TTC549 (cell line): Measurements from ENCODE around the gene SMLR1.
A peak's percentile ranks its signal among the peaks of the same experiment; 100 is the strongest.

Experiments
- FAIRE-seq: peaks from 2 replicates; lab custom pipeline; 2012; peaks lifted over from hg19 to GRCh38; lab: Jason Lieb, UNC

SMLR1 gene

GRCh38 chr6:130825772-130826441 is 1.3 kb upstream of the SMLR1 start:
- no peak for FAIRE-seq

GRCh38 chr6:130826442-130827246 is 562 bp upstream of the SMLR1 start:
- FAIRE-seq, result no peak

GRCh38 chr6:130829333-130829910 is 2.2 kb downstream of the SMLR1 start:
- FAIRE-seq, result no peak

- FAIRE-seq, result no peak
Observed at GRCh38 chr6:130831607-130832006, 4.4 kb downstream of the SMLR1 start.

- no peak for FAIRE-seq
Observed at GRCh38 chr6:130833569-130833968, 6.4 kb downstream of the SMLR1 start.

GRCh38 chr6:130834482-130835251 is 7.5 kb downstream of the SMLR1 start:
- no peak for FAIRE-seq

- no peak for FAIRE-seq
Observed at GRCh38 chr6:130836055-130836640, 8.9 kb downstream of the SMLR1 start.

- FAIRE-seq, result no peak
Observed at GRCh38 chr6:130837067-130837466, 9.9 kb downstream of the SMLR1 start.

GRCh38 chr6:130838250-130838860 is 11.1 kb downstream of the SMLR1 start:
- no peak for FAIRE-seq

- FAIRE-seq, result no peak
Observed at GRCh38 chr6:130838951-130839350, 11.7 kb downstream of the SMLR1 start.

GRCh38 chr6:130839379-130839778 is 12.2 kb downstream of the SMLR1 start:
- FAIRE-seq, result no peak

- no peak for FAIRE-seq
Observed at GRCh38 chr6:130840050-130840449, 12.8 kb downstream of the SMLR1 start.

GRCh38 chr6:130841128-130841728 is 14.0 kb downstream of the SMLR1 start:
- FAIRE-seq, result no peak

GRCh38 chr6:130843575-130844320 is 16.5 kb downstream of the SMLR1 start:
- peak; percentile 64 for FAIRE-seq

- FAIRE-seq, result no peak
Observed at GRCh38 chr6:130846501-130846900, 19.3 kb downstream of the SMLR1 start.

- no peak for FAIRE-seq
Observed at GRCh38 chr6:130847001-130847910, 20.1 kb downstream of the SMLR1 start.

GRCh38 chr6:130848945-130849344 is 21.7 kb downstream of the SMLR1 start:
- FAIRE-seq, result no peak

- no peak for FAIRE-seq
Observed at GRCh38 chr6:130849594-130849993, 22.4 kb downstream of the SMLR1 start.

GRCh38 chr6:130851026-130851425 is 23.8 kb downstream of the SMLR1 start:
- no peak for FAIRE-seq
